Nucleus accumbens (tissue), 56 donors: ENCODE measurements around the gene ZEB2.
A peak's percentile ranks its signal among the peaks of the same experiment; 100 is the strongest.

Source experiments
- DNase-seq, 56 donors: peaks; one replicate each; lab custom pipeline; 2025; lab: John Stamatoyannopoulos, UW

ZEB2 gene

GRCh38 chr2:144519934-144520731, at the start of gene ZEB2:
Gene ZEB2 (minus strand): TSS chr2:144520119. CDS start chr2:144517350, 2,769 bp downstream.
- peak in 24 of 56 donors; percentile 21 to 78 (median 54) for DNase-seq

- no peak for DNase-seq
These were observed 47.8 kb upstream of the ZEB2 start for GRCh38 chr2:144567745-144568144.

GRCh38 chr2:144566448-144566847, 46.5 kb upstream of the ZEB2 start:
- no peak for DNase-seq

GRCh38 chr2:144560251-144560650, 40.3 kb upstream of the ZEB2 start:
- DNase-seq, result no peak

- no peak for DNase-seq
These were observed 39.8 kb upstream of the ZEB2 start for GRCh38 chr2:144559681-144560080.

GRCh38 chr2:144559242-144559641, 39.3 kb upstream of the ZEB2 start:
- no peak for DNase-seq

GRCh38 chr2:144554492-144555210, 34.7 kb upstream of the ZEB2 start:
- DNase-seq, result no peak

GRCh38 chr2:144553379-144553778, 33.5 kb upstream of the ZEB2 start:
- no peak for DNase-seq

- DNase-seq, result no peak
These were observed 32.9 kb upstream of the ZEB2 start for GRCh38 chr2:144552821-144553220.

GRCh38 chr2:144550911-144551310, 31.0 kb upstream of the ZEB2 start:
- DNase-seq, result no peak

GRCh38 chr2:144550084-144550483, 30.2 kb upstream of the ZEB2 start:
- DNase-seq, result no peak

- DNase-seq, result no peak
These were observed 28.7 kb upstream of the ZEB2 start for GRCh38 chr2:144548532-144549191.

GRCh38 chr2:144548088-144548487, 28.2 kb upstream of the ZEB2 start:
- DNase-seq, result no peak

GRCh38 chr2:144547494-144547893, 27.6 kb upstream of the ZEB2 start:
- no peak for DNase-seq

GRCh38 chr2:144546933-144547332, 27.0 kb upstream of the ZEB2 start:
- DNase-seq, result no peak

GRCh38 chr2:144545787-144546186, 25.9 kb upstream of the ZEB2 start:
- DNase-seq, result no peak

GRCh38 chr2:144544053-144544452, 24.1 kb upstream of the ZEB2 start:
- DNase-seq, result no peak

- no peak for DNase-seq
These were observed 21.5 kb upstream of the ZEB2 start for GRCh38 chr2:144541396-144541795.

- no peak for DNase-seq
These were observed 19.4 kb upstream of the ZEB2 start for GRCh38 chr2:144539289-144539782.

GRCh38 chr2:144535300-144535699, 15.4 kb upstream of the ZEB2 start:
- DNase-seq, result no peak

- no peak for DNase-seq
These were observed 13.3 kb upstream of the ZEB2 start for GRCh38 chr2:144533221-144533620.
